ENCODE results near the gene SLC23A2.

SLC23A2 gene

DNA sequence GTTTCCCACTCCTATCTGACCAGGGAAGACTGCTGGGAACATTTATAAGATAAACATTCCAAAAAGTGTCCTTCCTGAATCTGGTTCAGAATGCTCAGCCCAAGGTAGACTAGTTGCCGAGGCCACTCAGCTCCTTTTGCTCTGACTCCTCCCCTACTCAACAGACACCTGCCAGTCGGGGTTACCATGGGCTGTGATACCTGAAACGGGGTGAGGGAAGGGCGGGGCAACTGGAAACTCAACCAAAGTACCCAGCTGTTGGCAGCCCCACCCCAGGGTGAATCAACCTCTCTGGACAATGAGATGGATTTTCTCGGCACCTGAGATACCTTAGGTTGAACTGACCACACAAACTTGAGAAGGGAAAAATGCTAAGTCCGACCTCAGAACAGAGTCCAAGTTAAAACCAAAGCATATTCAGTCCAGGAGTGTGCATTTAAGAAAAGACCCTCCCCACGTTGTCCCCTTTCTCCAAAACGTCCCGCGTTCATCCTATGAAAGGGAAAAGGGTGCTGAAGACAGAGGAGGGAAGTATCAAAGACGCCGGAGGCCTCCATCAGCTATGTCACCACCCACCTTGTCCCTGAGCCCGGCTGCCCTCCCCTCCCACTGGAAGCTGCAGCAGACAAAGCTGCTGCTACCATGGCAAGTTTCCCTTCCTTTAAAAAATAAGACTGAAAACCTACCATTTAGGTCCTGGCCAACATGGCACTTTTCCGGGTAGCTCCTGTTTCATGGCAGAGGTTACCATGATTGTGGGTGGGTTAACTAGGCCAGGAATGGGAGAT lies 100.1 kb downstream of the SLC23A2 start:
- TF ChIP-seq, protein P1, sequence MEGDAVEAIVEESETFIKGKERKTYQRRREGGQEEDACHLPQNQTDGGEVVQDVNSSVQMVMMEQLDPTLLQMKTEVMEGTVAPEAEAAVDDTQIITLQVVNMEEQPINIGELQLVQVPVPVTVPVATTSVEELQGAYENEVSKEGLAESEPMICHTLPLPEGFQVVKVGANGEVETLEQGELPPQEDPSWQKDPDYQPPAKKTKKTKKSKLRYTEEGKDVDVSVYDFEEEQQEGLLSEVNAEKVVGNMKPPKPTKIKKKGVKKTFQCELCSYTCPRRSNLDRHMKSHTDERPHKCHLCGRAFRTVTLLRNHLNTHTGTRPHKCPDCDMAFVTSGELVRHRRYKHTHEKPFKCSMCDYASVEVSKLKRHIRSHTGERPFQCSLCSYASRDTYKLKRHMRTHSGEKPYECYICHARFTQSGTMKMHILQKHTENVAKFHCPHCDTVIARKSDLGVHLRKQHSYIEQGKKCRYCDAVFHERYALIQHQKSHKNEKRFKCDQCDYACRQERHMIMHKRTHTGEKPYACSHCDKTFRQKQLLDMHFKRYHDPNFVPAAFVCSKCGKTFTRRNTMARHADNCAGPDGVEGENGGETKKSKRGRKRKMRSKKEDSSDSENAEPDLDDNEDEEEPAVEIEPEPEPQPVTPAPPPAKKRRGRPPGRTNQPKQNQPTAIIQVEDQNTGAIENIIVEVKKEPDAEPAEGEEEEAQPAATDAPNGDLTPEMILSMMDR (IDR thresholded peaks at IDR 0.05; ENCODE audit: insufficient read depth, missing control alignments): no peak

DNA sequence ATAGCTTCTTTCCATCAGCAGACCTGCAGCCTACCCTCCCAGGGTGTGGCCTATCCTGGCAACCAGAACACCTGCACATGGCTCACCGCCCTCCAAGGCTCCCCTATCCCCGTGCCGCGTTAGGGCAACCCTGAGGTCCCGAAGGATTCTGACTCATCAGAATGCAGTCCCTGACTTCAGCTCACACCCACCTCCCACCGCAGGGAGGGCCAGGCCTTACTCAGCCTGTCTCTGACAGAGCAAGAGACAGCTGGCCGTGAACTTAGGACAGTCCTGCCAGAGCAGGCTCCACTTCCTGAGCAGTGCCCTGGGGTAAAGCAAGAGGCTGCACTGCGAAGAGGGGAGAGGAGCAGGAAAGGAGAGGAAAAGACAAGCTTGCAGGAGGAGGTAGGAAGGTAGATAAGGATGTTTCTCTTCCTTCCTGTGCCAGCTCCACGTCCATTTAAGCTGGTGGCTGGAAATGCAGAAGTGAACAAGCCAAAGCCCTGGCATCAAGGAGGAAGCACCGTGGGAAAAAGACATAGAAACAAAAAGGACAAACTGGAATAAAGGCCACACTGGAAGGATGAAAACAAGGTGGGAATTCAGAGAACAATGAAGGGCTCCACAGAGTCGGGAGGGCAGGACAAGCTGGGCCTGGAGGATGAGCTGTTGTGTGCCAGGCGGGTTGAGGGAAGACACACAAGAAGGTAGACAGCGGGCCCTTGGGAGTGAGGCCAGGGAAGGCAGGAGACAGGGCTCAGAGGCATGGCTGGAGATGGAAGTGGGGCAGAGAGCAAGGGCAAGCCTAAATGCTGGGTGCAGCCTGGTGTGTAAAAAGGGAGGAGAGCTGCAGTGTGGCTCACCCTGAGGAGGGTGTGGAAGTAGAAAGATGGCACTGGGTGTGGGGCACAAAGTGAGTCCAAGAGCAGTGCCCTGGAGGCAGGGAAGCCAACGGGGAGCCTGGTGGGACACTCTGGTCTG lies 102.7 kb downstream of the SLC23A2 start:
- TF ChIP-seq, protein P1 (IDR thresholded peaks at IDR 0.05; ENCODE audit: insufficient read depth, missing control alignments): no peak
- FAIRE-seq (no peak), DNase-seq (ENCODE audit: insufficient read length, low spot score) (no peak)

More for the DNA sequence above, 100.1 kb downstream of the SLC23A2 start:
- FAIRE-seq (no peak), DNase-seq (ENCODE audit: insufficient read length, low spot score) (no peak)

DNA sequence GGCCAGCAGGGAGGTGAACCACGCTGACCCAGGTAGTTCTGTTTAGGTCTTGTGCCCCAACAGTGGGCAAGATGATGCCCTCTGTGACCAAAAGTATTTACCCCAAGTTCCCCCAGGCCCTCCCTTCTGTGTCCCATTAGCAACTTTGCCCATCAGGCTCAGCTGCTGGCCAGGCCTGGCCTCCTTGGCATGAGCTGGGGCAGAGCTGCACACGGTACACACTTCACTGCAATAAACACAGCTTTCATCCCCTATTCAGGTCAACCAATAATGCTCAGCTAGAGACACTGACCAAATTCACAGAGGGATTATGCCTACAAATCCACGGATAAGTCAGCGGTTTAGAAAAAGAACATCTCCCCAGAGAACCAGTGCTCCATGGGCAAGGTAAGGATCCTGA lies 103.7 kb downstream of the SLC23A2 start:
- DNase-seq (ENCODE audit: insufficient read length, low spot score) (no peak), FAIRE-seq (no peak)
- TF ChIP-seq, protein P1 (IDR thresholded peaks at IDR 0.05; ENCODE audit: insufficient read depth, missing control alignments): no peak

DNA sequence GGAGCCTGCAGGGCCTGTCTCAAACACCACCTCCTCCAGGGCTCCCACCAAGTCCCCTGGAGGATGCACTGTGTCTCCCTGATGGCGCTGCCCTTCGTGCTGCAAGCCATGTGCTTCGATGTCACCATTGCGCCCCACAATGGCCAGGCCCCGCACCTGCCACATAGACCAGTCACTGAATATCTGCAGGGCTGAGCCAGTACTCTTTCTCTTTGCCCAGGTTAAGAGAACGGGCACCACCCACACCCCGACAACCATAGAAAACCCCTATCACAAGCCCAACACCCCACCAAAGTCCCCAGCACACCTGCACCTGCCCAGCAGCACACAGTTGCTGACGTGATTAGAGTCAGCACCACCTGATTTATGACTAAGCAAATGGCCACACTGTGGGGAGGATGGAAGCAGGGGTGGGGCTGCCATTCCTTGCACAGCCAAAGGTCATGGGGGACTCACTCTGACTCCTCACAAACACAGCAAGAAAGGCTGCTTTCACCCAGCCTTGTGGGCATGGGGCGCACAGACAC lies 104.3 kb downstream of the SLC23A2 start:
- no peak for FAIRE-seq
- TF ChIP-seq, protein P1 (IDR thresholded peaks at IDR 0.05; ENCODE audit: insufficient read depth, missing control alignments): peak; percentile 24
- DNase-seq (ENCODE audit: insufficient read length, low spot score): no peak

DNA sequence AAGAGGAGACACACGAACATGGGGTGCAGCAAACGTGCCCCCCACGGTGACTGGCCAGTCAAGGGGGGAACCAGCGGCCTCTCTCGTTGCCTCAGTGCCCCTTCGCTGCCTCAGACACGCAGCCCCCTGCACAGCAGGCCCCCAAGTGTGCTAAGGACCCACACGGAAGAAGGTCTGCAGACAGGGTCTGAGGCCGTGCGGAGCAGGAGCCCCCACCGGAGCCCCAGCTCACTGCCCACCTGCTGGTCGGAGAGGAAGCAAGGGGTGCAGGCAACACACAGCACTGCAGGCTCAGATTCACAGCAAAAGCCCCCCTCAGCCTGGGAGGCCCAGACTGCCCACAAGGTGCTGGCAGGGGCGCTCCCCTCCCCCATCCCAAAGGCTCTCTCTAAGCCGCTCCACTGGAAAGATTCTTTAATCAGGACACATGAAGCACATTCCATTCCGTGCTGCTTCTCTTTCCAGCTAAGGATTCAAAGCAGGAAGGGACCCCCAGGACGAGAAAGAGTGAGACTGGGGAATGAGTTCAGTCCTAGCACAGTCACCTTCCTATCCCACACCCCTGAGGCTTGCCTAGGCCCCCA lies 105.1 kb downstream of the SLC23A2 start:
- TF ChIP-seq, protein P1 (IDR thresholded peaks at IDR 0.05; ENCODE audit: insufficient read depth, missing control alignments): no peak
- no peak for FAIRE-seq
- DNase-seq (ENCODE audit: insufficient read length, low spot score): no peak

DNA sequence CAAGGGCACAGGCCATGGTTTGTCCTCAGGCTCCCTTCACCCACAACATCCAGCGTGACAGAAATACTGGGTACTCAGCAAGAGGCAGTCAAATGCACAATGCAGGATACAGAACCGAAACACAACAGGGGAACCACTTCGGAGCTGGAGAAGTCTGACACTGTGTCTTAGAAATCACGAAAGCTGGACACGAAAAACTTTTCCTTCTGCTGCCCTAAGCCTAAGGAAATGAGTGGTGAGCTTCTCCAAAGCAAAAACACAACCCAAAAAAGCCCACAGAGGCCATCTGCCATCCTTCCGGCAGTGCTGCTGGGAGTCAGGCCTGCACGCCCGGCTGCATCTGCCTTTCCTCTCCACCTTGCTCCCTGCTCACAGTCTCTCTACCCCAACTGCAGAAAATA lies 106.3 kb downstream of the SLC23A2 start:
- TF ChIP-seq, protein P1 (IDR thresholded peaks at IDR 0.05; ENCODE audit: insufficient read depth, missing control alignments): no peak
- FAIRE-seq: no peak

More for the DNA sequence above, 106.3 kb downstream of the SLC23A2 start:
- no peak for DNase-seq (ENCODE audit: insufficient read length, low spot score)
